AG04449 (cell line): ENCODE results near the gene UST.
"Not testable (repeated sequence)": the region's sequence is repeated elsewhere in the genome, so short reads cannot be mapped to it uniquely, and the experiment has no call there.

Source experiments
- CTCF ChIA-PET: fragments of 350-600 bp; formaldehyde crosslinking; extraction: SDS; loops from one replicate; lab custom pipeline; 2021; ENCODE audit warnings: antibody characterized with exemption; lab: Yijun Ruan, JAX
- POLR2A ChIA-PET: fragments of 400-600, 350-600 bp; formaldehyde crosslinking; extraction: SDS; loops from one replicate; lab custom pipeline; 2020; ENCODE audit warnings: antibody characterized with exemption, inconsistent platforms; lab: Yijun Ruan, JAX
- DNase-seq: peaks from one replicate; pipeline ENCODE4 v3.0.0-alpha.2; 2010; ENCODE audit warnings: low read depth, low spot score
- H3K4me3 ChIP-seq: 2 replicates; pipeline ENCODE4 v1.5.1; 2011; ENCODE audit warnings: low read depth, mild to moderate bottlenecking, control low read depth, low read length
- CTCF ChIP-seq: IDR thresholded peaks from one replicate; pipeline ENCODE4 v1.5.1; 2011; ENCODE audit warnings: mild to moderate bottlenecking, moderate library complexity, low read length, control low read depth, inconsistent platforms; ENCODE audit not compliant: insufficient read depth; ENCODE audit errors: missing control alignments

Gene UST

DNA sequence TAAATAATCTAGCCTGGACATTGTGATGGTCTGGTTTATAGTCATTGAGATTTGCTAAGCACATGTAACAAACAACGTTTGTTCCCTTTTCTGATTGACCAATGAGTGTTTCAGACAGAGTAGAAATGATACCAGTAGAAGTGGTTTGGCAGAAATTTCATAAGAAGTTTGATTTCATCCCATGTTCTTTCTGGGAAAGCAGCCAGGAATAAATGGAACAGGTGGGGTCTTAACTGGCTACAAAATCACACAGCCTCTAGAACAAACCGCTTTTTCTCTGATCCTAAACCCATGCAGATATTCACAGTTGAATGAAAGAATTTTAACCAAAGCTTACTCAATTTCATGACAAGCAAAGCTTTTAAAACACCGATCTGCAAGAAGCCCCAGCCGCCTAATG, 227.5 kb downstream of the UST start:
- CTCF ChIA-PET, result interaction anchor here (0.7 to 5.2 kb wide), 27 partner anchors 8 to 457 kb away, joined by 3 to 44 read pairs (median 4); no protein-coding TSS in a partner anchor
- POLR2A ChIA-PET, result interaction anchor here (0.7 kb wide), 1 partner anchor 24 kb away, joined by 3 read pairs; no protein-coding TSS in a partner anchor
- DNase-seq, result no peak
- H3K4me3 ChIP-seq, result no peak overlapping the region
- no peak for TF ChIP-seq CTCF

DNA sequence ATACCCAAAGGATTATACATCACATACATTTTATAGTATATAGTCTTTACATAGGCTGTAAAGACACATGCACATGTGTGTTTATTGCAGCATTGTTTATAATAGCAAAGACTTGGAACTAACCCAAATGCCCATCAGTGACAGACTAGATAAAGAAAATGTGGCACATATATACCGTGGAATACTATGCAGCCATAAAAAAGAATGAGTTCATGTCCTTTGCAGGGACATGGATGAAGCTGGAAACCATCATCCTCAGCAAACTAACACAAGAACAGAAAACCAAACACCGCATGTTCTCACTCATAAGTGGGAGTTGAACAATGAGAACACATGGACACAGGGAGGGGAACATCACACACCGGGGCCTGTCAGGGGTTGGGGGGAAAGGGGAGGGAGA, 231.5 kb downstream of the UST start:
- H3K4me3 ChIP-seq, POLR2A ChIA-PET, DNase-seq: not testable (repeated sequence)
- CTCF ChIA-PET, result interaction anchor here (1.1 kb wide), 1 partner anchor 400 kb away, joined by 3 read pairs; no protein-coding TSS in a partner anchor

DNA sequence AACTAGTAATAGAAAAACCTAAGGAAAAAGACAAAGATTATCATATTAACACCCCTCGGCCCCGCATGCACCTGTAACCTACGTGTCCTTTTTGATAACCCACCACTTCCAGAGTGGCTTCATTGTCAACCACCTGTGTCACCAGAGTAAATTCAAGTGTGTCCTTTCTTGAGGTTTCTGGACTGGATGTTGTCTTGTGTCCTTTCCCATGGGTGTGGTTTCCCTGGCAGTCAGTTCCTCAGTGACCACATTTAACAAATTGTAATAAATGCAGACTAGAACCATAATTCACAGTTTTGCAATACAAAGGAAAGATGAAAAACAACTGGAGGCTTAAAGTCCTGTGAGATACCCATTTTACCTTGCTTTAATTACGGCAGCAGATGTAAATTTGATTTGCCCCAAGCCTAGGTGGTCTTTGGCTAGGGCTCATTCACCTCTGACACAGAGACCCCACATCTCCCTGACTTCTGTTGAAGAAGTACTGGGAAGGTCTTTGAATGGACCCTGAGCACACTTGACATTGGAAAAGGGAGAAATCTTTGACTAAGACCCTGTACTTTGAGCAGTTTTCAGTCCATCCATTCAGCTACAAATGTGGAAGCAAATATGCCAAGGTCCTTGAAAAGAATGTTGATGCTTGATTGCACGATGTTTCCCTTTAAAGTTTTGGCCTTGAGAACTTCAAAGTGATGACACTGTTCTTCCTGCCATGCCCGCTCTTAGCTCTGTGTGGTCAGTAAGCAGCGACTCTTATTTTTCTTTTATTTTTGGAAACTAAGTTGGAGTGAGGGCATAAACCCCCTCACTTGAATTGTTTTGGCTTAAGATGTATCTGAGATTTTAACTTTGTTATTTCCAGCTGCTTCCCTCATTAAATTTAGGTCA, 232.4 kb downstream of the UST start:
- ChIA-PET CTCF (interaction anchor here (0.9 to 2.3 kb wide), 6 partner anchors 9 to 419 kb away, joined by 3 to 6 read pairs (median 4); no protein-coding TSS in a partner anchor), POLR2A (no interaction called here)
- TF ChIP-seq CTCF, result no peak
- DNase-seq, result no peak
- no peak overlapping the region for H3K4me3 ChIP-seq

DNA sequence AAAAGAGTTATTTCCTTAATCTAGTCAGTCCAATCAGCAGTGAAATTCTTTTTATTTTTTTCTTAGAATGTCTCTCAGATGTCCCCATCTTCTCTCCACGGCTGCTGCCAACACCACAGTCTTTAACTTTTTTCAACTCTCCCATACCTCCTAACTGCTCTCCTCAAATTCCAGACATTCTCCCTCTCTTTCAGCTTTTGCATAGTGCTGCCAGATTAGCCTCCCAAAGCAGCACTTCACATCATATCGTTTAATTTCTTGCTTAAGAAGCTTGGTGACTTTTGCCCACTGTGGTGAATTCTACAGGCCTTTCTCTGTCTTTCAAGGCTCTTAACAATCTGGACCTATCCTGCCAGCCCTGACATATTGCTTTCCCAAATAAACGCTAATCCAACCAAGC, 233.4 kb downstream of the UST start:
- no peak for TF ChIP-seq CTCF
- CTCF ChIA-PET, result interaction anchor here (1.1 to 2.3 kb wide), 6 partner anchors 10 to 420 kb away, joined by 3 to 6 read pairs (median 4); no protein-coding TSS in a partner anchor
- POLR2A ChIA-PET, result interaction anchor here (0.9 kb wide), 1 partner anchor 11 kb away, joined by 3 read pairs; no protein-coding TSS in a partner anchor
- no peak overlapping the region for H3K4me3 ChIP-seq
- no peak for DNase-seq

- no peak for DNase-seq
- no peak for TF ChIP-seq CTCF
- CTCF ChIA-PET, result interaction anchor here (1.4 to 3.1 kb wide), 3 partner anchors 8 to 44 kb away, joined by 3 to 13 read pairs (median 6); no protein-coding TSS in a partner anchor
- POLR2A ChIA-PET, result no interaction called here
- no peak overlapping the region for H3K4me3 ChIP-seq
Measured at GRCh38 chr6:148981515-148981914, 234.7 kb downstream of the UST start.

GRCh38 chr6:148983101-148983761, 236.4 kb downstream of the UST start:
- no peak for DNase-seq
- ChIA-PET CTCF (interaction anchor here (3.1 kb wide), 1 partner anchor 10 kb away, joined by 13 read pairs; no protein-coding TSS in a partner anchor), POLR2A (no interaction called here)
- TF ChIP-seq CTCF, result no peak
- H3K4me3 ChIP-seq, result no peak overlapping the region
